ENCODE data around the gene ZC3H8.

Gene ZC3H8

DNA sequence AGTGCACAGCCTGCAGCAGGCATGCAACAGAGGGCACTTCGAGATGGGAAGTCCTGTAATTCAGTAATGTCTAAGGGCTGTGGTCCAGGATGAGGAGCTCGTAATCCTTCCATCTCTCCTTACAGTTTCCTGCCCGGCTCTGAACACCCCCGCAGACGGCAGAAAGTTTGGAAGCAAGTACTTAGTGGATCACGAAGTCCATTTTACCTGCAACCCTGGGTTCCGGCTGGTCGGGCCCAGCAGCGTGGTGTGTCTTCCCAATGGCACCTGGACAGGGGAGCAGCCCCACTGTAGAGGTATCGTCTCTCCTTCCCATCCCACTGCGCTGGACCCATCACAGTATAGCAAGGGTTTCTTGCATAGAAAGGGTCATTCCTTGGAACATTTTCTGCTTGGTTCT is 90.0 kb downstream of the ZC3H8 start:
- ChIA-PET CTCF (no interaction called here), POLR2A (no interaction called here)
- no peak for DNase-seq (ENCODE audit: extremely low spot score)
- TF ChIP-seq, protein P1, sequence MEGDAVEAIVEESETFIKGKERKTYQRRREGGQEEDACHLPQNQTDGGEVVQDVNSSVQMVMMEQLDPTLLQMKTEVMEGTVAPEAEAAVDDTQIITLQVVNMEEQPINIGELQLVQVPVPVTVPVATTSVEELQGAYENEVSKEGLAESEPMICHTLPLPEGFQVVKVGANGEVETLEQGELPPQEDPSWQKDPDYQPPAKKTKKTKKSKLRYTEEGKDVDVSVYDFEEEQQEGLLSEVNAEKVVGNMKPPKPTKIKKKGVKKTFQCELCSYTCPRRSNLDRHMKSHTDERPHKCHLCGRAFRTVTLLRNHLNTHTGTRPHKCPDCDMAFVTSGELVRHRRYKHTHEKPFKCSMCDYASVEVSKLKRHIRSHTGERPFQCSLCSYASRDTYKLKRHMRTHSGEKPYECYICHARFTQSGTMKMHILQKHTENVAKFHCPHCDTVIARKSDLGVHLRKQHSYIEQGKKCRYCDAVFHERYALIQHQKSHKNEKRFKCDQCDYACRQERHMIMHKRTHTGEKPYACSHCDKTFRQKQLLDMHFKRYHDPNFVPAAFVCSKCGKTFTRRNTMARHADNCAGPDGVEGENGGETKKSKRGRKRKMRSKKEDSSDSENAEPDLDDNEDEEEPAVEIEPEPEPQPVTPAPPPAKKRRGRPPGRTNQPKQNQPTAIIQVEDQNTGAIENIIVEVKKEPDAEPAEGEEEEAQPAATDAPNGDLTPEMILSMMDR (IDR thresholded peaks at IDR 0.05; ENCODE audit: control extremely low read depth, extremely low read depth, low read depth, missing control alignments) = no peak

DNA sequence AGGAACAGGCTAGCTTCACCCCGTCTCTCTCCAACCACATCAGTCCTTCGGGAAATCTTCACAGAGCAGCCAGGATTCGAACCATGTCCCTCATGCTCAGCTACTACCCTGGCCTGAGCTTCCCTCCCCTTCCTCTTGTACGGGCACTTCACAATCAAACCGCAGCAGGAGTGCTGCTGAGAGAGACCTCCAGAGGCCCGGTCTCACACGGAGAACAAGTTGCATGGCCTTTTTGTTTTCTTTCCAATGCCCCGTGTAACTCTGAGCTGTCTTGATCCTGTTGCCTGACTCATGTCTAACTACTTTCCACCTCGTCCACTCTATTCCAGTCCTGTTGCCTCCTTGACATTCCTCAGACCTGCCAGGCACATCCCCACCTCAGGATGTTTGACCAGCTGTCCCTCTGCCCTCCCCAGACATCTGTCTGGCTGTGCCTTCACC is 91.3 kb downstream of the ZC3H8 start:
- DNase-seq (ENCODE audit: extremely low spot score) = no peak
- ChIA-PET POLR2A (no interaction called here), CTCF (interaction anchor here (1.1 kb wide), 1 partner anchor 29 kb away, joined by 3 read pairs; no protein-coding TSS in a partner anchor)
- TF ChIP-seq, protein P1 (IDR thresholded peaks at IDR 0.05; ENCODE audit: control extremely low read depth, extremely low read depth, low read depth, missing control alignments) = no peak

DNA sequence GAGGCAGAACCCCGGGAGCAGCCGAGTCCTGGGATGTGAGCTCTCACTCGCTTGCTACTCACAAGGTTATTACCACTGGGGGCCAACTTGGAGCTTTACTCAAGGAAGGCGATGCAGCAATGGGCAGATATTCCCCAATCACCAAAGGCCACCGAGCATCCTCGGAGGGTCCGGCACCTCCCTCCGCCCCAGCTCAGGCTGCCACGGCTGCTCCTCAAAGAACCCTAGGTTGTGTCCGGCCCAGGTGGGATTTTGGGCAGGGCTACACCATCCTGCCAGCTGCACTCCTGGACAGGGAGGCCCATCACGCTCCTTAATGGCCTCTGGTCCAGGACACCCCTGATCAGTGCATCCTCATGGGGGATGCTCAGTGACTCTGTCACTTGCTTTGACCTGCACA is 91.9 kb downstream of the ZC3H8 start:
- DNase-seq (ENCODE audit: extremely low spot score) = no peak
- ChIA-PET CTCF (interaction anchor here (1.1 kb wide), 1 partner anchor 30 kb away, joined by 3 read pairs; no protein-coding TSS in a partner anchor), POLR2A (no interaction called here)
- TF ChIP-seq, protein P1 (IDR thresholded peaks at IDR 0.05; ENCODE audit: control extremely low read depth, extremely low read depth, low read depth, missing control alignments) = no peak

DNA sequence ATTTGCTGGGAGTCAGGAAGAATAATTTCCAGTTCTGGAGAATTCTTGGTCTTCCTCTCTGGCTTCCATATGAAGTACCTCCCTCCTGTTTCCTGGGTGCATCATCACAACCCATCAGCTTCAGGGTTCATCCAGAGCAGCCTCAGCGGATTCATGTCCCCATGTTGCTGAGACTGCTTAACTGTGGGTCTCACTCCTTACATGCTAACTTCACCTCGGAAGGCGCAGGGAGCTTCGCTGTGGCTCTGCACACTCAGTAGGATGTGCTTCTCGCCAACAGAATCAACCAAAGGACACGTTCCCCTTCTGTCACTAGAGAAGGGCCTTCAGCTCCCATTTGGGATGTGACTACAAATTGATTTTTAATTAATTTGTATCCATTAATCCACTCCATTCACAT is 92.5 kb downstream of the ZC3H8 start:
- CTCF ChIA-PET = interaction anchor here (1.1 kb wide), 1 partner anchor 30 kb away, joined by 3 read pairs; no protein-coding TSS in a partner anchor
- DNase-seq (ENCODE audit: extremely low spot score) = no peak
- POLR2A ChIA-PET = no interaction called here
- TF ChIP-seq, protein P1 (IDR thresholded peaks at IDR 0.05; ENCODE audit: control extremely low read depth, extremely low read depth, low read depth, missing control alignments) = no peak

All from GM10248 (cell line).